GM19043 (cell line): ENCODE data around the gene TRMU.
"Not testable (repeated sequence)": the region's sequence is repeated elsewhere in the genome, so short reads cannot be mapped to it uniquely, and the experiment has no call there.

Source experiments
- ATAC-seq: cut with Tn5 transposase; IDR thresholded peaks from one replicate; pipeline ENCODE4 v1.9.1; 2021; ENCODE audit warnings: low read depth; ENCODE audit not compliant: unreplicated experiment

Gene TRMU

DNA sequence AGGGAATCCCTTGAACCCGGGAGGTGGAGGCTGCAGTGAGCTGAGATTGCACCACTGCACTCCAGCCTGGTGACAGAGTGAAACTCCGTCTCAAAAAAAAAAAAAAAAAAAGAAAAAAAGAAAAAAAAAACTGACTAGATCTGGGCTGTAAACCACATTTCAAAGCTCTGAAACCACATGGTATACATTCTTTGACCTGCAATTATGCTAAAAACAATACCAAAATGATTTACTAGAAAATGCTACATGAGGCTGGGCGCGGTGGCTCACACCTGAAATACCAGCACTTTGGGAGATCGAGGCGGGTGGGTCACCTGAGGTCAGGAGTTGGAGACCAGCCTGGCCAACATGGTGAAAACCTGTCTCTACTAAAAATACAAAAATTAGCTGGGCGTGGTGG is 68.4 kb downstream of the TRMU start:
- ATAC-seq, result not testable (repeated sequence)

DNA sequence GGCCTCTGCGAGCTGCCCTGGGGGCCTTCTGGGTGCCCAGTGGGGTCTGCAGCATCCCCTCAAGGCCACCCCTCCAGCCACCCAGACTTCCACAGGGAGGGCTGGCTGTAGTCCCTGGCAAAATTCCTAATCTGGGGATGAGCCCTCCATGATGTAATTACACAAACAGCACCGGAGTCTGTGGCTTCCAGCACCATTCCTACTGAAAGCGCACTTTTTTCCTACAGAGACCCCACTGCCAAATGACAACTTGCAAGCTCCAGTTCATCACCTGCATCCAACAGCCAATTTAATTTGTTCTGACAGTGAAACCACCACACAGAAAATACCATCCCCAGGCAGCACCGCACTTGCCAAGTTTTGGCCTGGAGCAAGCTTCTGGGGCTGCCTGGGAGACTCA is 70.4 kb downstream of the TRMU start:
- no peak for ATAC-seq

DNA sequence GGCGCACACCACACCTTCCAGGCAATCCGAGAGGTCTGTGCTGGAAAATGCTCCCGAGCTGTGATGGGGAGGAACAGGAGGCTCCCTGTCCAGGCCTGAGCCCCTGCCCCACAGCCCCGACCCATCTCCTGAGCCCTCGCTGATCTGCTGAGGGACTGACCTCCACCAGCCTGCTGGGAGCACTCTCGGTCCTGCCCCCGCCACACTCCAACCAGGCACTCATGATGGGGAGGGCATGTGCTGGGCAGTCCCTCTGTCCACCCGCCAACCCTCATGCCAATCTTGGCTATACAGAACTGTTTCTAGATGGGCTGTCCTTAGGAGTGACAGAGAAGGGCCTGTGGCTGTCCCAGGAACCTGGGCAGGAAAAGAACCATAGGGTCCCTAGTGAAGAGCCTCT is 70.8 kb downstream of the TRMU start:
- no peak for ATAC-seq

DNA sequence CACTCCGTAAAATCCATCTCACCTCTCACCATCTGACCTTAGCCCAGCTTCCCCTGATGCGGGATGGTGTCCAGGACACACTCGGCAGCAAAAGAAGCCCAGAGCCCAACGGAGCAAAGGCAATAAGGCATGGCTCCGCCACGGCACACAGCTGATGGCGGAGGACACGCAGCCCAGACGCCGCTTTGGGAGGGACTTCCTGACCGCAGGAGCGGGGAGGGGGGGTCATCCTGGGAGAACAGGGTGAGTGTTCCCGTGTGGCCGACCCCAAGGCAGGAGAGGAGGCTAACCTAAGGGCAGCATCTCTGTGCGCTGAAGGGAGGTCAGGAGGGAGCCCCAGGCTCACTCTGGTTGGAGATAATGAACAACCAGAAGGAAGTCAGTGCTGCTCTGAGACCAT is 71.3 kb downstream of the TRMU start:
- no peak for ATAC-seq
